PC-3 (cell line): ENCODE measurements around the gene C1QTNF6. TPM values are rescaled to one million over a fixed set of nuclear protein-coding genes. Genes with fewer than 3 reads are reported as not detected.

ENCODE experiments used
- ATAC-seq: fragments of 200-7000 bp; cut with Tn5 transposase; 2 replicates; pipeline ENCODE4 v1.9.1; 2020; ENCODE audit warnings: mild to moderate bottlenecking, moderate library complexity
- BruUV-seq: library from RNA; stranded (reverse); fragments of 400-500 nt; replicated peaks from 2 replicates; lab custom pipeline; 2021; lab: Mats Ljungman, UMichigan
- CTCF ChIA-PET: fragments of 300-600 bp; sonication (Branson Sonifier 250); formaldehyde crosslinking; loops from one replicate; lab custom pipeline; 2022; ENCODE audit warnings: antibody characterized with exemption; lab: Charles Lee
- POLR2A ChIA-PET: fragments of 300-600 bp; sonication (Branson Sonifier 250); formaldehyde crosslinking; loops from one replicate; lab custom pipeline; 2022; ENCODE audit warnings: antibody characterized with exemption; ENCODE audit not compliant: unreplicated experiment; lab: Charles Lee
- DNase-seq: peaks from one replicate; pipeline ENCODE4 v3.0.0-alpha.2; 2015
- H2AFZ ChIP-seq: fragments of 300-600 bp; sonication (generic); 2 replicates; pipeline ENCODE4 v1.6.0; 2016; ENCODE audit warnings: antibody characterized with exemption, low read length
- H3F3A ChIP-seq: fragments of 300-600 bp; sonication (generic); one replicate; pipeline ENCODE4 v1.6.0; 2017; ENCODE audit warnings: antibody characterized with exemption, low read length, control low read depth, mild to moderate bottlenecking; ENCODE audit not compliant: unreplicated experiment
- H3K27ac ChIP-seq: fragments of 300-600 bp; sonication (generic); 2 replicates; pipeline ENCODE4 v1.5.1; 2016; ENCODE audit warnings: mild to moderate bottlenecking, low read length
- H3K27me3 ChIP-seq: fragments of 300-600 bp; sonication (generic); 2 replicates; pipeline ENCODE4 v1.6.1; 2016; ENCODE audit warnings: low read length, mixed read lengths
- H3K36me3 ChIP-seq: fragments of 300-600 bp; sonication (generic); 2 replicates; pipeline ENCODE4 v1.6.1; 2016; ENCODE audit warnings: low read depth, mixed run types, low read length, mixed read lengths
- H3K4me1 ChIP-seq: fragments of 300-600 bp; sonication (generic); 2 replicates; pipeline ENCODE4 v1.5.1; 2016; ENCODE audit warnings: low read length; ENCODE audit not compliant: insufficient read depth
- H3K4me2 ChIP-seq: fragments of 300-600 bp; sonication (generic); 2 replicates; pipeline ENCODE4 v1.6.0; 2016; ENCODE audit warnings: low read length
- H3K4me3 ChIP-seq: fragments of 300-600 bp; sonication (generic); 2 replicates; pipeline ENCODE4 v1.5.1; 2016; ENCODE audit warnings: mild to moderate bottlenecking, low read length, mixed read lengths
- H3K79me2 ChIP-seq: fragments of 300-600 bp; sonication (generic); 2 replicates; pipeline ENCODE4 v1.6.1; 2017; ENCODE audit warnings: low read length, mixed read lengths
- H3K9ac ChIP-seq: fragments of 300-600 bp; sonication (generic); 2 replicates; pipeline ENCODE4 v1.6.0; 2016; ENCODE audit warnings: mild to moderate bottlenecking, low read length
- H3K9me2 ChIP-seq: fragments of 300-600 bp; sonication (generic); replicated peaks from 2 replicates; pipeline ENCODE4 v1.6.1; 2016; ENCODE audit warnings: mixed run types, low read length, mixed read lengths
- H3K9me3 ChIP-seq: fragments of 300-600 bp; sonication (generic); 2 replicates; pipeline ENCODE4 v1.6.1; 2016; ENCODE audit warnings: low read length, mixed read lengths
- H4K20me1 ChIP-seq: fragments of 300-600 bp; sonication (generic); 2 replicates; pipeline ENCODE4 v1.6.1; 2016; ENCODE audit warnings: low read length, mixed read lengths
- EZH2 ChIP-seq: fragments of 300-600 bp; sonication (generic); IDR thresholded peaks from one replicate; pipeline ENCODE4 v1.6.1; 2017; ENCODE audit warnings: antibody characterized with exemption, mild to moderate bottlenecking, low read length; ENCODE audit not compliant: unreplicated experiment
- EZH2phosphoT487 ChIP-seq: fragments of 300-600 bp; sonication (generic); IDR thresholded peaks from 2 replicates; pipeline ENCODE4 v1.6.1; 2018; ENCODE audit warnings: mild to moderate bottlenecking, antibody characterized with exemption, low read length, borderline replicate concordance
- intact Hi-C: fragments of 100-400 bp; cut with micrococcal nuclease; formaldehyde crosslinking; loops from 2 replicates; pipeline ENCODE4 v1.9.0; 2023
- total RNA-seq: library from RNA; depleted of rRNA; stranded (reverse); fragments of >200 nt; gene quantifications from 2 replicates; pipeline ENCODE4 v1.2.3, GENCODE V29; 2014
- TF ChIP-seq, protein P1 (sequence below): fragments of 300-600 bp; sonication (generic); conservative IDR thresholded peaks from 2 replicates; pipeline ENCODE4 v1.5.1; 2017; ENCODE audit warnings: antibody characterized with exemption, low read depth, mild to moderate bottlenecking, low read length

The C1QTNF6 gene
- total RNA-seq, 1 experiment from 2014 or later = 3.8 TPM

GRCh38 chr22:37193629-37194191 lies 5.7 kb upstream of the C1QTNF6 start:
- Histone ChIP-seq H3K9ac (no peak overlapping the region), H3K27me3 (no peaks in the 10 kb centered on the region), H3K4me1 (peaks cover 64% of the 10 kb centered on the region), H3K4me3 (no peak overlapping the region), H3K36me3 (no peaks in the 10 kb centered on the region), H3K4me2 (no peak overlapping the region), H3K9me3 (no peaks in the 10 kb centered on the region), H3K27ac (no peak overlapping the region), H4K20me1 (no peaks in the 10 kb centered on the region), H3K9me2 (no peaks in the 10 kb centered on the region), H2AFZ (no peak overlapping the region), H3K79me2 (no peaks in the 10 kb centered on the region), H3F3A (peaks cover 4% of the 10 kb centered on the region)
- ATAC-seq (no peak), DNase-seq (no peak)
- POLR2A ChIA-PET = no interaction called here
- BruUV-seq = no TSS peak
- intact Hi-C loops = loop anchor here (10.0 kb wide), 1 partner anchor 119 kb away; no protein-coding TSS in a partner anchor
- TF ChIP-seq EZH2phosphoT487 (no peak), EZH2 (no peak)
- TF ChIP-seq, protein P1, sequence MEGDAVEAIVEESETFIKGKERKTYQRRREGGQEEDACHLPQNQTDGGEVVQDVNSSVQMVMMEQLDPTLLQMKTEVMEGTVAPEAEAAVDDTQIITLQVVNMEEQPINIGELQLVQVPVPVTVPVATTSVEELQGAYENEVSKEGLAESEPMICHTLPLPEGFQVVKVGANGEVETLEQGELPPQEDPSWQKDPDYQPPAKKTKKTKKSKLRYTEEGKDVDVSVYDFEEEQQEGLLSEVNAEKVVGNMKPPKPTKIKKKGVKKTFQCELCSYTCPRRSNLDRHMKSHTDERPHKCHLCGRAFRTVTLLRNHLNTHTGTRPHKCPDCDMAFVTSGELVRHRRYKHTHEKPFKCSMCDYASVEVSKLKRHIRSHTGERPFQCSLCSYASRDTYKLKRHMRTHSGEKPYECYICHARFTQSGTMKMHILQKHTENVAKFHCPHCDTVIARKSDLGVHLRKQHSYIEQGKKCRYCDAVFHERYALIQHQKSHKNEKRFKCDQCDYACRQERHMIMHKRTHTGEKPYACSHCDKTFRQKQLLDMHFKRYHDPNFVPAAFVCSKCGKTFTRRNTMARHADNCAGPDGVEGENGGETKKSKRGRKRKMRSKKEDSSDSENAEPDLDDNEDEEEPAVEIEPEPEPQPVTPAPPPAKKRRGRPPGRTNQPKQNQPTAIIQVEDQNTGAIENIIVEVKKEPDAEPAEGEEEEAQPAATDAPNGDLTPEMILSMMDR = no peak
- CTCF ChIA-PET = no interaction called here

GRCh38 chr22:37192741-37193140 lies 4.7 kb upstream of the C1QTNF6 start:
- no TSS peak for BruUV-seq
- CTCF ChIA-PET = no interaction called here
- TF ChIP-seq EZH2phosphoT487 (no peak), EZH2 (no peak)
- TF ChIP-seq, protein P1 = no peak

DNA sequence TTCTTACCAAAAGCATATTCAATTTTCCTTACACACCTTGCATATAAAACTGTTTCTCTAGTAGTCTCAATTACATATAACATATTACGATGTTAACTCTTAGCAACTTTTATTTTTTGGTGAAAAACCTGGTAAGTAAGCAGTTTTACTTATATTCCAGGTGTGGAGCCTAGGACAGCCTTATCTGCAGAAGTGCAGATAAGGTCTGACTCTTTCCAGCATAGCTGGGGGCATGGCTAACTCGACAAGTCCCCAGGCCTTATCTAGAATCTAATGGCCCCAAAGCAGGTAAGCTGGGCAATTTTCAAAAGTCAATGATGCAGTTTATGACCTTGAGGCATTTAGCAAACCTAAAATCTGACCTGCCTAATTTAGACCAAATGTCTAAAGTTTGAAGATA lies 4.2 kb upstream of the C1QTNF6 start:
- CTCF ChIA-PET = no interaction called here

More at GRCh38 chr22:37192741-37193140, 4.7 kb upstream of the C1QTNF6 start:
- peaks cover 66% of the 10 kb centered on the region for H3K4me1 ChIP-seq
- H3F3A ChIP-seq = peaks cover 4% of the 10 kb centered on the region
- no peak overlapping the region for H2AFZ ChIP-seq
- no peaks in the 10 kb centered on the region for H4K20me1 ChIP-seq
- H3K9ac ChIP-seq = no peak overlapping the region
- no peaks in the 10 kb centered on the region for H3K36me3 ChIP-seq
- H3K27me3 ChIP-seq = no peaks in the 10 kb centered on the region
- no peak overlapping the region for H3K27ac ChIP-seq
- ATAC-seq (no peak), DNase-seq (no peak)
- no peaks in the 10 kb centered on the region for H3K79me2 ChIP-seq
- no peaks in the 10 kb centered on the region for H3K9me3 ChIP-seq
- H3K4me2 ChIP-seq = no peak overlapping the region
- H3K4me3 ChIP-seq = no peak overlapping the region
- H3K9me2 ChIP-seq = no peaks in the 10 kb centered on the region
- POLR2A ChIA-PET = no interaction called here
- intact Hi-C loops = loop anchor here (10.0 kb wide), 1 partner anchor 118 kb away; no protein-coding TSS in a partner anchor

More for the DNA sequence above, 4.2 kb upstream of the C1QTNF6 start:
- Histone ChIP-seq H3K27ac (peak overlapping the region; percentile 41), H3K4me2 (peak overlapping the region; percentile 35), H3F3A (peaks cover 4% of the 10 kb centered on the region), H3K9me2 (no peaks in the 10 kb centered on the region), H4K20me1 (no peaks in the 10 kb centered on the region), H3K9me3 (no peaks in the 10 kb centered on the region), H2AFZ (no peak overlapping the region), H3K79me2 (no peaks in the 10 kb centered on the region), H3K4me3 (no peak overlapping the region), H3K4me1 (peaks cover 67% of the 10 kb centered on the region), H3K27me3 (no peaks in the 10 kb centered on the region), H3K9ac (no peak overlapping the region), H3K36me3 (no peaks in the 10 kb centered on the region)
- TF ChIP-seq EZH2phosphoT487 (no peak), EZH2 (no peak)
- TF ChIP-seq, protein P1 = no peak
- no peak for ATAC-seq
- DNase-seq = no peak
- intact Hi-C loops = loop anchor here (10.0 kb wide), 1 partner anchor 117 kb away; no protein-coding TSS in a partner anchor
- BruUV-seq = no TSS peak
- POLR2A ChIA-PET = no interaction called here
